ENCODE results near the gene MRPL33.

MRPL33 gene

GRCh38 chr2:27779417-27780055 lies 8.0 kb downstream of the MRPL33 start:
- no peak for FAIRE-seq

- no peak for FAIRE-seq
These were observed 10.0 kb downstream of the MRPL33 start for GRCh38 chr2:27781496-27781895.

- no peak for FAIRE-seq
These were observed 11.2 kb downstream of the MRPL33 start for GRCh38 chr2:27782701-27783100.

- no peak for FAIRE-seq
These were observed 19.3 kb downstream of the MRPL33 start for GRCh38 chr2:27790796-27791195.

- no peak for FAIRE-seq
These were observed 21.2 kb downstream of the MRPL33 start for GRCh38 chr2:27792759-27793158.

GRCh38 chr2:27795093-27795834 lies 23.7 kb downstream of the MRPL33 start:
- FAIRE-seq: no peak

- FAIRE-seq: no peak
These were observed 24.4 kb downstream of the MRPL33 start for GRCh38 chr2:27795868-27796277.

GRCh38 chr2:27796791-27797765 lies 25.6 kb downstream of the MRPL33 start:
- no peak for FAIRE-seq

GRCh38 chr2:27797841-27798240 lies 26.3 kb downstream of the MRPL33 start:
- FAIRE-seq: no peak

- no peak for FAIRE-seq
These were observed 27.0 kb downstream of the MRPL33 start for GRCh38 chr2:27798486-27798885.

- no peak for FAIRE-seq
These were observed 27.6 kb downstream of the MRPL33 start for GRCh38 chr2:27798948-27799645.

GRCh38 chr2:27799646-27800010 lies 28.1 kb downstream of the MRPL33 start:
- no peak for FAIRE-seq

- FAIRE-seq: no peak
These were observed 29.3 kb downstream of the MRPL33 start for GRCh38 chr2:27800856-27801255.

GRCh38 chr2:27802547-27802946 lies 31.0 kb downstream of the MRPL33 start:
- FAIRE-seq: no peak

GRCh38 chr2:27803046-27803445 lies 31.5 kb downstream of the MRPL33 start:
- no peak for FAIRE-seq

GRCh38 chr2:27804146-27804545 lies 32.6 kb downstream of the MRPL33 start:
- no peak for FAIRE-seq

GRCh38 chr2:27805180-27805579 lies 33.7 kb downstream of the MRPL33 start:
- FAIRE-seq: no peak

- no peak for FAIRE-seq
These were observed 35.0 kb downstream of the MRPL33 start for GRCh38 chr2:27806311-27807059.

- no peak for FAIRE-seq
These were observed 36.0 kb downstream of the MRPL33 start for GRCh38 chr2:27807476-27807875.

- FAIRE-seq: no peak
These were observed 36.9 kb downstream of the MRPL33 start for GRCh38 chr2:27808418-27808817.

GRCh38 chr2:27808984-27809383 lies 37.5 kb downstream of the MRPL33 start:
- FAIRE-seq: no peak

GRCh38 chr2:27809761-27810241 lies 38.3 kb downstream of the MRPL33 start:
- no peak for FAIRE-seq

All from colon (tissue), 2 donors.